Liver (tissue), 3 donors: ENCODE results near the gene AP1M2.

Source experiments
- HNF4G ChIP-seq: IDR thresholded peaks from 2 replicates; pipeline ENCODE4 v1.6.1; 2016; ENCODE audit warnings: antibody characterized with exemption
- RAD21 ChIP-seq, 2 donors: IDR thresholded peaks; 2 replicates each; pipeline ENCODE4 v1.6.1; 2016; ENCODE audit warnings: antibody characterized with exemption in 2 of 2, mild to moderate bottlenecking in 2 of 2
- SP1 ChIP-seq: IDR thresholded peaks from 2 replicates; pipeline ENCODE4 v1.6.1; 2018; ENCODE audit warnings: antibody characterized with exemption, mild to moderate bottlenecking
- TAF1 ChIP-seq: conservative IDR thresholded peaks from 2 replicates; pipeline ENCODE4 v1.6.1; 2016; ENCODE audit warnings: antibody characterized with exemption, mild to moderate bottlenecking
- TF ChIP-seq, protein P1 (sequence below): fragments of 150-350 bp; IDR thresholded peaks from 2 replicates; pipeline ENCODE4 v1.5.1; 2017; ENCODE audit warnings: improper control_type of control experiment, low read depth, low read length; ENCODE audit not compliant: missing input control
- TF ChIP-seq, protein P2 (sequence below): IDR thresholded peaks from 2 replicates; pipeline ENCODE4 v1.6.1; 2016; ENCODE audit warnings: antibody characterized with exemption, mild to moderate bottlenecking
- TF ChIP-seq, protein P3 (sequence below): IDR thresholded peaks from 2 replicates; pipeline ENCODE4 v1.6.1; 2016; ENCODE audit warnings: antibody characterized with exemption
- TF ChIP-seq, protein P4 (sequence below): IDR thresholded peaks from 2 replicates; pipeline ENCODE4 v1.6.1; 2016; ENCODE audit warnings: antibody characterized with exemption
- donor health status: healthy.
- donor health status: healthy.

DNA sequence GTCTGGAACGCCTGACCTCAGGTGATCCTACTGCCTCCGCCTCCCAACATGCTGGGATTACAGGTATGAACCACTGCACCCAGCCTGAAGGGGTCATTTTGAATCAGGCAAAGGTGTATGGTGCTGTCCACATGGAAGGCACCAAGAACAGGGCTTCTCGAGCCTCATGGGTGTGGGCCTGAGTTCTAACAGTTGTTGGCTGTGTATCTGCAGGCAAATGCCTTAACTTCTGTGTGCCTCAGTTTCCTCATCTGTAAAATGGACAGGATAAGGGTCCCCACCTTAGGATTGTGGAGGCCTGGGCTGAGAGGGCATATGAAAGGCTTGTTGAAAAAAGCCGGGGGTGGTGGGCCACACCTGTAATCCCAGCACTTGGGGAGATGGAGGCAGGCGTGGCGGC is 9.2 kb downstream of the AP1M2 start:
- TF ChIP-seq, protein P1, sequence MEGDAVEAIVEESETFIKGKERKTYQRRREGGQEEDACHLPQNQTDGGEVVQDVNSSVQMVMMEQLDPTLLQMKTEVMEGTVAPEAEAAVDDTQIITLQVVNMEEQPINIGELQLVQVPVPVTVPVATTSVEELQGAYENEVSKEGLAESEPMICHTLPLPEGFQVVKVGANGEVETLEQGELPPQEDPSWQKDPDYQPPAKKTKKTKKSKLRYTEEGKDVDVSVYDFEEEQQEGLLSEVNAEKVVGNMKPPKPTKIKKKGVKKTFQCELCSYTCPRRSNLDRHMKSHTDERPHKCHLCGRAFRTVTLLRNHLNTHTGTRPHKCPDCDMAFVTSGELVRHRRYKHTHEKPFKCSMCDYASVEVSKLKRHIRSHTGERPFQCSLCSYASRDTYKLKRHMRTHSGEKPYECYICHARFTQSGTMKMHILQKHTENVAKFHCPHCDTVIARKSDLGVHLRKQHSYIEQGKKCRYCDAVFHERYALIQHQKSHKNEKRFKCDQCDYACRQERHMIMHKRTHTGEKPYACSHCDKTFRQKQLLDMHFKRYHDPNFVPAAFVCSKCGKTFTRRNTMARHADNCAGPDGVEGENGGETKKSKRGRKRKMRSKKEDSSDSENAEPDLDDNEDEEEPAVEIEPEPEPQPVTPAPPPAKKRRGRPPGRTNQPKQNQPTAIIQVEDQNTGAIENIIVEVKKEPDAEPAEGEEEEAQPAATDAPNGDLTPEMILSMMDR, result no peak
- TF ChIP-seq TAF1 (no peak), SP1 (no peak), HNF4G (no peak), RAD21 (IDR thresholded peaks at IDR 0.05) (no peak)
- TF ChIP-seq, protein P2, sequence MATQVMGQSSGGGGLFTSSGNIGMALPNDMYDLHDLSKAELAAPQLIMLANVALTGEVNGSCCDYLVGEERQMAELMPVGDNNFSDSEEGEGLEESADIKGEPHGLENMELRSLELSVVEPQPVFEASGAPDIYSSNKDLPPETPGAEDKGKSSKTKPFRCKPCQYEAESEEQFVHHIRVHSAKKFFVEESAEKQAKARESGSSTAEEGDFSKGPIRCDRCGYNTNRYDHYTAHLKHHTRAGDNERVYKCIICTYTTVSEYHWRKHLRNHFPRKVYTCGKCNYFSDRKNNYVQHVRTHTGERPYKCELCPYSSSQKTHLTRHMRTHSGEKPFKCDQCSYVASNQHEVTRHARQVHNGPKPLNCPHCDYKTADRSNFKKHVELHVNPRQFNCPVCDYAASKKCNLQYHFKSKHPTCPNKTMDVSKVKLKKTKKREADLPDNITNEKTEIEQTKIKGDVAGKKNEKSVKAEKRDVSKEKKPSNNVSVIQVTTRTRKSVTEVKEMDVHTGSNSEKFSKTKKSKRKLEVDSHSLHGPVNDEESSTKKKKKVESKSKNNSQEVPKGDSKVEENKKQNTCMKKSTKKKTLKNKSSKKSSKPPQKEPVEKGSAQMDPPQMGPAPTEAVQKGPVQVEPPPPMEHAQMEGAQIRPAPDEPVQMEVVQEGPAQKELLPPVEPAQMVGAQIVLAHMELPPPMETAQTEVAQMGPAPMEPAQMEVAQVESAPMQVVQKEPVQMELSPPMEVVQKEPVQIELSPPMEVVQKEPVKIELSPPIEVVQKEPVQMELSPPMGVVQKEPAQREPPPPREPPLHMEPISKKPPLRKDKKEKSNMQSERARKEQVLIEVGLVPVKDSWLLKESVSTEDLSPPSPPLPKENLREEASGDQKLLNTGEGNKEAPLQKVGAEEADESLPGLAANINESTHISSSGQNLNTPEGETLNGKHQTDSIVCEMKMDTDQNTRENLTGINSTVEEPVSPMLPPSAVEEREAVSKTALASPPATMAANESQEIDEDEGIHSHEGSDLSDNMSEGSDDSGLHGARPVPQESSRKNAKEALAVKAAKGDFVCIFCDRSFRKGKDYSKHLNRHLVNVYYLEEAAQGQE, result no peak
- TF ChIP-seq, protein P3, sequence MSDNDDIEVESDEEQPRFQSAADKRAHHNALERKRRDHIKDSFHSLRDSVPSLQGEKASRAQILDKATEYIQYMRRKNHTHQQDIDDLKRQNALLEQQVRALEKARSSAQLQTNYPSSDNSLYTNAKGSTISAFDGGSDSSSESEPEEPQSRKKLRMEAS, result no peak
- TF ChIP-seq, protein P4, sequence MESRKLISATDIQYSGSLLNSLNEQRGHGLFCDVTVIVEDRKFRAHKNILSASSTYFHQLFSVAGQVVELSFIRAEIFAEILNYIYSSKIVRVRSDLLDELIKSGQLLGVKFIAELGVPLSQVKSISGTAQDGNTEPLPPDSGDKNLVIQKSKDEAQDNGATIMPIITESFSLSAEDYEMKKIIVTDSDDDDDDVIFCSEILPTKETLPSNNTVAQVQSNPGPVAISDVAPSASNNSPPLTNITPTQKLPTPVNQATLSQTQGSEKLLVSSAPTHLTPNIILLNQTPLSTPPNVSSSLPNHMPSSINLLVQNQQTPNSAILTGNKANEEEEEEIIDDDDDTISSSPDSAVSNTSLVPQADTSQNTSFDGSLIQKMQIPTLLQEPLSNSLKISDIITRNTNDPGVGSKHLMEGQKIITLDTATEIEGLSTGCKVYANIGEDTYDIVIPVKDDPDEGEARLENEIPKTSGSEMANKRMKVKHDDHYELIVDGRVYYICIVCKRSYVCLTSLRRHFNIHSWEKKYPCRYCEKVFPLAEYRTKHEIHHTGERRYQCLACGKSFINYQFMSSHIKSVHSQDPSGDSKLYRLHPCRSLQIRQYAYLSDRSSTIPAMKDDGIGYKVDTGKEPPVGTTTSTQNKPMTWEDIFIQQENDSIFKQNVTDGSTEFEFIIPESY, result no peak
